Measurements from ENCODE around the gene PRMT3.

Gene PRMT3

DNA sequence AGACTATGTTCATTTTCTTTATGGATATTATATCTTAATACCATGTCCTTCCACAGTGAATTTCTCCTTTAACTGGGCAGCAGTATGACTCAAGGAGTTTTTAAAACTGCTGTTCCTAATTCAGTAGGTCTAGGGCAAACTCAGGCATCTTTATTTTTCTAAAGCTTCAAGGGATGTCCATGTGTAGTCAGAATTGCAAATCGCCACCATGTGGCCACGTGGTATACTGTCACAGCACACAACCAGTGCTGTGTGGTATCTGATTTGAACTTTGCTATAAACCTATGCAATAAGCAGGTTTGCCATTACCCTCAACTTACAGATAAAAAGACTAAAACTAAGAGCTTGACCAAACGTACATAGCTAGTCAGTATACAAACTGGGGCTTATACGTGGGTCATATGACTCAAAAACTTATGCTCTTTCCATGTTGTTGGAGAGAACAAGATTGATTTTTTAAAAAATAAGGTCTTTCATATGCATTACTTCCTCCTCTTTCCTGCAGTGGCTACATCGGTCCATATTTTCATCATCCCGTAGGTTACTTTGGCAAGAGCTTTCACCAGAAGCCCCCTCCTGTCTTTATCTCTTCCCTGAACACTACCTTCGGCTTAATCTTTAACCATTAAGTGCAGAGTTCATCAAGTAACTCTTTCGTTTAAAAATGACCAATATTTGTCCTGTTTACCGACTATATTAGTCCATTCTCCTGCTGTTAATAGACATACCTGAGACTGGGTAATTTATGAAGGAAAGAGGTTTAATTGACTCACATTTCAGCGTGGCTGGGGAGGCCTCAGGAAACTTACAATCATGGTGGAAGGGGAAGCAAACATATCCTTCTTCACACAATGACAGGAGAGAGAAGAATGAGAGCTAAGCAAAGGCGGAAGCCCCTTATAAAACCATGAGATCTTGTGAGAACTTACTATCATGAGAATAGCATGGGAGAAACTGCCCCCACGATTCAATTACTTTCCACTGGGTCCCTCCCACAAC is 32.0 kb upstream of the PRMT3 start:
- Histone ChIP-seq H3K27me3 (ENCODE audit: insufficient read depth, low read depth, severe bottlenecking) (no peaks in the 10 kb centered on the region), H3K36me3 (no peaks in the 10 kb centered on the region), H3K27ac (no peak overlapping the region), H3K4me3 (ENCODE audit: low read depth, low read length) (no peak overlapping the region), H3K9me3 (ENCODE audit: severe bottlenecking) (no peaks in the 10 kb centered on the region)
- TF ChIP-seq, protein P1, sequence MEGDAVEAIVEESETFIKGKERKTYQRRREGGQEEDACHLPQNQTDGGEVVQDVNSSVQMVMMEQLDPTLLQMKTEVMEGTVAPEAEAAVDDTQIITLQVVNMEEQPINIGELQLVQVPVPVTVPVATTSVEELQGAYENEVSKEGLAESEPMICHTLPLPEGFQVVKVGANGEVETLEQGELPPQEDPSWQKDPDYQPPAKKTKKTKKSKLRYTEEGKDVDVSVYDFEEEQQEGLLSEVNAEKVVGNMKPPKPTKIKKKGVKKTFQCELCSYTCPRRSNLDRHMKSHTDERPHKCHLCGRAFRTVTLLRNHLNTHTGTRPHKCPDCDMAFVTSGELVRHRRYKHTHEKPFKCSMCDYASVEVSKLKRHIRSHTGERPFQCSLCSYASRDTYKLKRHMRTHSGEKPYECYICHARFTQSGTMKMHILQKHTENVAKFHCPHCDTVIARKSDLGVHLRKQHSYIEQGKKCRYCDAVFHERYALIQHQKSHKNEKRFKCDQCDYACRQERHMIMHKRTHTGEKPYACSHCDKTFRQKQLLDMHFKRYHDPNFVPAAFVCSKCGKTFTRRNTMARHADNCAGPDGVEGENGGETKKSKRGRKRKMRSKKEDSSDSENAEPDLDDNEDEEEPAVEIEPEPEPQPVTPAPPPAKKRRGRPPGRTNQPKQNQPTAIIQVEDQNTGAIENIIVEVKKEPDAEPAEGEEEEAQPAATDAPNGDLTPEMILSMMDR (IDR thresholded peaks at IDR 0.05; ENCODE audit: low read depth, low read length), result peak; percentile 81
- DNase-seq, result peak; percentile 64

DNA sequence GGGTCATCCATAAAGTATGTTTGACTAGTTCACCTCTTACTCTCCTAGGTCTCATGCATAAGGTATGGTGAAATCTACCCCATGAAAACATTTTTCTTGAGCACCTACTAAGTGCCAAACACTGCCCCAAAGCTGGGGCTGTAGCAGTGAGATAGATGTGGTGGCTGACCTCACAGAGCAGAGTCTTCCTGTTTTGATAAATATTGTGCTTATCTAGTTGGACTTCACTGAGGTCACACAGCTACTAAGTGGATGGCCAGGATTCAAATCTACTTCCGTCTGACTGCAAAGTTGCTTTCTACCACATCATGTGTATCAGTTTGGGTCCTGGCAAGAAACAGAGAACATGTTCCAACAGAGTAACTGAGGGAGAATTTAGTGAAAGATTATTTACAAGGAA is 30.4 kb upstream of the PRMT3 start:
- Histone ChIP-seq H3K9me3 (ENCODE audit: severe bottlenecking) (no peaks in the 10 kb centered on the region), H3K27ac (no peak overlapping the region), H3K36me3 (no peaks in the 10 kb centered on the region), H3K4me3 (ENCODE audit: low read depth, low read length) (no peak overlapping the region), H3K27me3 (ENCODE audit: insufficient read depth, low read depth, severe bottlenecking) (no peaks in the 10 kb centered on the region)
- no peak for DNase-seq
- TF ChIP-seq, protein P1 (IDR thresholded peaks at IDR 0.05; ENCODE audit: low read depth, low read length), result no peak

DNA sequence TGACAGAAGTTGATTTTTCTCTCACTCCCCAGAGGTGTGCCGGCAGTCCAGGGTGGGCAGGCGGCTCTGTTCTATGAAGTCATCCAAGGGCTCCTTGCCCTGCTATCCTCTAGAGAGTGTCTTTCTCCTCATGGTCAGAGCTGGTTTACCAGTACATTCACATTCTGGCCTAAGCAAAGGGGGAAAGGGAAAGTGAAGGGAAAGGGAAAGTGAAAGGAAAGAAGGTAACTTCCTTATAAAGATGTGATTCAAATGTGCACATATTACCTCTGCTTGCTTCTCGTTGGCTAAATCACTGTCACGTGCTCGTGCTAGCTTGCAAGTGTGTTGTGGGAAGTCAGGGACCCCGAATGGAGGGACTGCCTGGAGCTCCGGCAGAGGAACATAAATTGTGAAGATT is 26.9 kb upstream of the PRMT3 start:
- DNase-seq, result no peak
- Histone ChIP-seq H3K36me3 (no peaks in the 10 kb centered on the region), H3K9me3 (ENCODE audit: severe bottlenecking) (no peaks in the 10 kb centered on the region), H3K27ac (no peak overlapping the region), H3K27me3 (ENCODE audit: insufficient read depth, low read depth, severe bottlenecking) (peaks cover 6% of the 10 kb centered on the region), H3K4me3 (ENCODE audit: low read depth, low read length) (no peak overlapping the region)
- TF ChIP-seq, protein P1 (IDR thresholded peaks at IDR 0.05; ENCODE audit: low read depth, low read length), result no peak

DNA sequence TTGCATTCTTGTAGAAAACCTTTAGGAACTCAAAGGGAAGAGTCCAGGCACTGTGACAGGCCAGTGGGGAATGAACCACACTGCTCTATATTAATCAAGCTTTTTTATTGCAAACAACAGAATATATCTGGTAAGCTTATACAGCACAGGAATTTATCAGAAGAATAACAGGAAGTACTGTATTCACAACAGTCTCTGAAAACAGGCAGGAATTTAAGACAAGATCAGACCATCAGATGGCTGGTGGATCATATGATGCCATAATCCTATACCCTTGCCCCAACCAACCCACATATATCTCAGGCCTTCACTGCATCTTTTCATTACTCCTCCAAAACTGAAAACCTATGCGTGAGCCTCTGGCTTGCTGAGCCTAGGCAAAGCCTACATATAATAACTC is 25.0 kb upstream of the PRMT3 start:
- TF ChIP-seq, protein P1 (IDR thresholded peaks at IDR 0.05; ENCODE audit: low read depth, low read length), result no peak
- Histone ChIP-seq H3K4me3 (ENCODE audit: low read depth, low read length) (no peak overlapping the region), H3K27me3 (ENCODE audit: insufficient read depth, low read depth, severe bottlenecking) (peaks cover 6% of the 10 kb centered on the region), H3K27ac (no peak overlapping the region), H3K36me3 (no peaks in the 10 kb centered on the region), H3K9me3 (ENCODE audit: severe bottlenecking) (no peaks in the 10 kb centered on the region)
- no peak for DNase-seq

DNA sequence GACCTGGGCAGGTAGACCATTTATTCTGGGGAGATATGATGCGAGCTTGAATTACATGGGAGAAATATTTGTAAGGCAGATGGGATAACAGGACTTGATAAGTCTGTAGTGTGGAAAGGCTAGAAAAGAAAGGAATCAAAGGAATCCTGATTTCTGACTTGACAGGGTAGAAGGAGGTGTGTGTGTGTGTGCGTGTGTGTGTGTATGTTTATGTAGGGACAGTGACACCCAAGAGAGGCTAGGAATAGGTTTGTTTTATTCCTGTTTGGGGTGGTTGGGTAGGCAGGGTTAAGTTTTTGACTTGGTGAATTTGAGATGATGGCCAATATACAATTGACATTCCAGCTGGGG is 24.4 kb upstream of the PRMT3 start:
- DNase-seq, result no peak
- Histone ChIP-seq H3K27me3 (ENCODE audit: insufficient read depth, low read depth, severe bottlenecking) (peaks cover 6% of the 10 kb centered on the region), H3K9me3 (ENCODE audit: severe bottlenecking) (no peaks in the 10 kb centered on the region), H3K27ac (no peak overlapping the region), H3K4me3 (ENCODE audit: low read depth, low read length) (peak overlapping the region; percentile 56), H3K36me3 (no peaks in the 10 kb centered on the region)
- TF ChIP-seq, protein P1 (IDR thresholded peaks at IDR 0.05; ENCODE audit: low read depth, low read length), result no peak

All from WERI-Rb-1 (cell line).